HG03039 (cell line): ENCODE measurements around the gene EHHADH.
"Not testable (repeated sequence)": the region's sequence is repeated elsewhere in the genome, so short reads cannot be mapped to it uniquely, and the experiment has no call there.

Experiments
- ATAC-seq: cut with Tn5 transposase; IDR thresholded peaks from one replicate; pipeline ENCODE4 v1.9.1; 2021; ENCODE audit warnings: mild to moderate bottlenecking, moderate library complexity; ENCODE audit not compliant: unreplicated experiment

Gene EHHADH

DNA sequence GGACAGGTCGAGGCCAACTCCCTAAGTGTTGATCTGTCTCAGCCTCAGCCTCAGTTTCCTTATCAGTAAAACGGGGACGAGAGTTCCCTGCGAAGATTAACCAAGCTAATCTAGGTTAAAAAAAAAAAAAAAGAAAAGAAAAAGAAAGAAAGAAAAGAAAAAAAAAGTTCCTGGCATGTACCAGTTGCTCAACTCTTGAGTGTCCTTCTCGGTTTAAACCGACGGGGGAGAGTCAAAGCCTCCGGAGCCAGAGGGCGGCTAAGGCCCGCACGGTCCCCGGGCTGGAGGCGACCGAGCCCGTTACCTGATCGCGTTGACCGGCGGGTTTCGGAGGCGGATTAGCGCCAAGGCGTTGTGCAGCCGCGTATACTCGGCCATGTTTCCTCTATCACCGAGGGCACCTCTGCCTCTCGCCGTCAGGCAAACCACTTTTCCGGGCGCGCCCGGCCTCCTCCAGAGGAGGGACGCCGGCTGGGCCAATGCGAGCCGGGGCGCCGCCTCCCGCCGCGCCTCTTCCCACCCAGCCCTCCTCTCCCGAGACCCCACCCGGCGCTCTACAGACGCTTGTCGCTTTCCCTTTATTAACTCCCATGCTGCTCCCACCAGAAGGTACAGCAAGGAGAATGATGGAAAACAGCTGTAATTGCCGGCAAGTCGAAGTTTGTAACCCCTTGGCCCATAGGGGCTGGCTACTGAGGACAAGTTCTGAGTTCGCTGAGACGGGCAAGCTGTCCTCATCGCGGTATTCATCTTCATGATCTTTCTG, at the start of gene EHHADH:
Gene EHHADH, minus strand, starts transcription at position 405 of the 766 bp plus-strand sequence. Its CDS starts 27 bp downstream, at position 378.
- peak; percentile 78 for ATAC-seq

DNA sequence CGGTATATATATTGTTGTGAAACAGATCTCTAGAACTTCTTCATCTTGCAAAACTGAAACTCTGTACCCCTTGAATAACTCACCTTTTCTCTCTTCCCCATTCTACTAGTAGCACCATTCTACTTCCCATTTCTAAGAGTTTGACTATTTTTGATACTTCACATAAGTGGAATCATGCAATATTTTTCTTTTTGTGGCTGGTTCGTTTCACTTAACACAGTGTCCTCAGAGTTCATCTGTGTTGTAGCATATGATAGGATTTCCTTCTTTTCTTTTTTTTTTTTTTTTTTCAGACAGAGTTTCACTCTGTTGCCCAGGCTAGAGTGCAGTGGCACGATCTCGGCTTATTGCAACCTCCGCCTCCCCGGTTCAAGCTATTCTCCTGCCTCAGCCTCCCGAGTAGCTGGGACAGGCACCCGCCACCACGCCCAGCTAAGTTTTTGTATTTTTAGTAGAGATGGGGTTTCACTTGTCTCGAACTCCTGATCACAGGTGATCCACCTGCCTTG, 46.1 kb upstream of the EHHADH start:
- ATAC-seq: not testable (repeated sequence)

DNA sequence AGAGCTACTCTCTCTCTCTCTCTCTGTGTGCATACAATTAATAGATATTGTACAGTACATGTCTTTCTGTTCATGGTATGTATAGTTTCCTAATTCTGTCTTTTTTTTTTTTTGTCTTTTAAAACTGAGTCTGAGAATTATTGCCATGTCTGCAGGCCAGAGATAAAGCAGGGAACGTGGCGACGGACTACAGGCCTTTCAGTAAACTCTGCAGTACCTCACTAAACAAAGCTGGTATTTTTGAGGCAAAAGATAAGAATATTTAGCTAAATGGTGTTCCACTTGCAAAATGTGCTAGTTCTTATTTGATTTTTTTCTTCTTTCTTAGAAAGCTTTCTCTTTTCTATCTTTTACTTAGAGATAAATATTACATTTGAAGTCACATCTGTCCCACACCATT, 44.0 kb upstream of the EHHADH start:
- ATAC-seq: no peak

DNA sequence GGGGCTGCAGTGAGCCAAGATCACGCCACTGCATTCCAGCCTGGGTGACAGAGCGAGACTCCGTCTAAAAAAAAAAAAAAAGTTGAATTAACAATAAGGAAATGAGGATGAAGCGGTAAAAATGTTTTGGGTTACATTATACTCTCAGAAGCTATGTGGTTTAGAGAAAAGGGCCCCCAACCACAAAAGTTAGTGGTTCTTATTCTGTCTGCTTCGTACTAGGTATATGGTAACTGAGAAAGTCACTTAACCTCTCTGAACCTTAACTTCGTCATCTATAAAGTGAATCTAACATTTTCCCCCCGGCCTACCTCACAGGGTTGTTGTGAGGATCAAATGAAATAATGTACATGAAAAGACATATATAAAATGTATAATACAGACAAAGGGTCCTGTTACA, 38.4 kb upstream of the EHHADH start:
- ATAC-seq: no peak

DNA sequence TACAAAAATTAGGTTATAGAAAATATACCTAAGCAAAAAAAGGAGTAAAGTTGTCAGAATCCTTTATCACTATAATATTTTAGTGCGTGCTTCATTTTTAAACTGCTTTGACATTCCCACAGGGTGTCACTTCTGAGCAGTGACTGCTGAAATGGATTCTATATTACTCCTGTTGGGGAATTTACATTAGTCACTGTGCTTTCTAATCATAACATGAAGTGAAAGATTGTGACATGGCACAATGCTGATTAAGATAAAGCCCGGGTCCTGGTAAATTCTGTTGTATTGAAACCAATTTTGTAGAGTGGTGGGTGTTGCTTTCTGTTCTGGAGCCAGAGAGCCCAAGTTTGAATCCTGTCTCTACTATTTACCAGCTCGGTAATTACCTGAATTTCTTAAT, 36.4 kb upstream of the EHHADH start:
- ATAC-seq: no peak

DNA sequence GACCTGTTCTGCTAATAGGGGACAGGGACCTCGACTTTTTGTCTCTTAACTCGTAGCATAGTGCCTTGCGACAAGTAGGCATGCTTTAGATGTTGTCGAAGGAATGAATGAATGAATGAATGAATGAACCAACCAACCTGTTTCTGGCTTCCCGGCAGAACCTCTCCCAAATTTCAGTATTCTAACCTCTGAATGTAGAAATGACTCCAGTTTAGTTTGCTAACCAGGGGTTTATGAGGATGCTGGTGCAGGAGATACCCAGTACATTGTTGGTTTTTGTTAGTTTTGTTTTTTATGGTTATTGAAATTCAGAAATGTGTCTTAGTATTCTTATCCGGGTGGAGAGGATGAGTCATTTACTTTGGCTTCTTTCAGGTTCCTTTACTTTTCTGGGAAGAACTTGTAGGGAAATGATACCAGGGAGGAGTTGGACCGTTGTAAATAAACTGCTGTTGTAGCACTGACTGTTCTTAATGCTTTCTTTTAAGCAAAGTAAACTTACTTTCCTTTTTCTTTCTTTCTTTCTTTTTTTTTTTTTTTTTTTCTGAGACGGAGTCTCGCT, 29.6 kb upstream of the EHHADH start:
- ATAC-seq: no peak

DNA sequence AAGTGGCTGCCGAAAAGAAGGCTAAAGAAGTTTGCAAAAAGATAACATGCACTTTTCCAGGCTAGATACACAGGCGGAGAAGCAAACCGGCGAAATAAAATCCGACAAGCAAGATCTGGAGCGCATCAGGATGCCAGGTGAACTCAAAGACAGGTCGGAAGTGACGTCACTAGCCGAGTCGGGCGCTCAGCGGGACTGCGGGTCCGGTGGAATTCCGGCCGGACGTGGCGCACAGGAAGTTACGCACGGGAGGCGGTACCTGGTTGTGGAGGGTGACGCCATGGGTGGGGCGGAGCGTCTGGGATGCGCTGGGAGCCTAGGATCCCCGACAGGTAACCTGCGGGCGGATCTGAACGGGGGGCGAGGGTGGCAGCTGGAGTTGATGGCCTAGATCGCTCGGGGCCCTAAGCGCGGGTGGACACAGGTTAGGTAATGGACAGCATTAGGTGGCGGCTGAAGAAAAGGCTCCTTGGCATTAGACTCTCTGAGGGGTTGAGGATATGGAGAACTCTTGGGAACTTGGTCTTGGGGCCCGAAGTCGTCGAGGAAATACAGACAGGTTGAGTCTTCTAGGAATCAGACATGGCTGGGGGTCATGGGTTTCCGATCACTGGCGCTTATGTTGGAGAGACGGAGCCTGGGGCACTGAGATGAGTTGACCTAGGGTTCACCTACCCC, 29.0 kb upstream of the EHHADH start:
- ATAC-seq: peak; percentile 99

DNA sequence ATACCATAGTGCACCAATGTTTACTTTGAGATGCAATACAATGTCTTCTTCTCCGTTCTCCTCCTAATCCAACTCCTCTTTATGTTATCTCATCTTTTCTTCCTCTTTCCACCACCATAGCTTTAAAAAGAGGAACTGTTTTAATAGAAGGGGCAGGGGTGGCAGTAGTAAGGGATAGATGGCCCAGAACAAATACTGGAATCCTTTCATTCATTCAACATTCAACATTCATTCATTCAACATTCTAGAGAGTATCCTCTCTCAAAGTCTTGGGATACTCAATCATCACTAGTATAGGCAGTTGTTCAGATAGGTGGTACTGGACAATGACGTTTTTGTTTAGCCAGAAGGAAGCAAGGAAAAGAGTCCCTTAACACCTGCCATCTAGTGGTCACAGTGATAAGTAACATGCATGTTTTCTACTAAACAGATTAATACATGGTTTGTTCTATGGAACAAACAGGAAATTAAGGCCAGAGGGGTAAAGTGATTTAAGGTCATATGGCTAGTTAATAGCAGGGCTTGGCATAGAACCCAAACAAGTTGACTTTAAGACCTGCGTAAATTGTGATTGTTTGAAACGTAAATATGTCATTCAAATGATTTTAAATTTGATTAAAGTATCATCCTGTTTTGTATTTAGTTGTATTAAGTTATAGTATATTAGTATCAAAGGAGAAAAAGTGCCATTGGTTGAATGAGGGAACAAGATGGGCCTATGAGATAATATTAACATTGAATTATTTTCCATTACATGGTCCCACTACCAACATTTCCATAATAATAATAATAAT, 26.9 kb upstream of the EHHADH start:
- no peak for ATAC-seq

DNA sequence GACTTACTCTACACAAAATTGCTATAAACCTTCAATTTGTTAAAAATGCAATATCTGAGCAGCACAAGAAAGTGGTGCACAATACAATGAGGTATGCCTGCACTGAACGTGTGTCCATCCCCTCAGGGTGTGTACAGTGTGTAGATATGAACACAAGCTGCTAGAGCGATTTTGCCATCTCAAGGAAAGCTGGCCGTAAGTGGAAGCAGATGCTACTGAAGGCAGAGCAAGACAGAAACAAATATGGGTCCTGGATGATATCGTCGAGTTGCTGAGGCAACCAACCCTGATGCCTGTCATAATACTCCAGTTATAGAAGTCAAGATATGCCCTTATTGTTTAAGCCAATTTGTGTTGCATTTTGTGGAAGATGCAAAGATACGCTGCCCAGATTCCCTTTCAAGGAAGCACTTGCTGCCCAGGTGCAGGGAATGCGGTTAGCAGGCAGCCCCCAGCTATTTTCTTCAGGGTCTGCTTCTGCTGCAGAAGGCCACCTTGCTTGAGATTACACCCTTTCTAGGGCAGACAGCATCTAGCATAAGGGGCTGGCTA, 25.8 kb upstream of the EHHADH start:
- no peak for ATAC-seq

DNA sequence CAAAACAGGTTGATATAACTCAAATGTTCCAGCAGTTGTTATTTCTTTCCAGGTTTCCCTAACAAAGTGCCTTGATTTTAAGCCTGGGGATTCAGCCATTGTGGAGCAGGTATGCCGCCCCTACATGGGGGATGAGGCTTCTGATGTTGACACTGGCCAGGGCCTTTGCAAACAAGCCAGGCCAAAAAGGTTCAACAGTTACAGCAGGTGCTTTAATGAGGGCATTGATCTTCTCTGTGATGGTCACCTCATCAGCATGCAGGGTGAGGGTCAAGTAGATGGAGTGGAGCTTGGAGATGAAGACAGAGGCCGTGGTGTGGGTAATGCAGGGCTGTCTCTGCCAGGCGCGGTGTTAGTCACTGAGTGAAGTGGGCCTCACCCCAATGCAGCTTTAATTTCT, 22.6 kb upstream of the EHHADH start:
- ATAC-seq: no peak

DNA sequence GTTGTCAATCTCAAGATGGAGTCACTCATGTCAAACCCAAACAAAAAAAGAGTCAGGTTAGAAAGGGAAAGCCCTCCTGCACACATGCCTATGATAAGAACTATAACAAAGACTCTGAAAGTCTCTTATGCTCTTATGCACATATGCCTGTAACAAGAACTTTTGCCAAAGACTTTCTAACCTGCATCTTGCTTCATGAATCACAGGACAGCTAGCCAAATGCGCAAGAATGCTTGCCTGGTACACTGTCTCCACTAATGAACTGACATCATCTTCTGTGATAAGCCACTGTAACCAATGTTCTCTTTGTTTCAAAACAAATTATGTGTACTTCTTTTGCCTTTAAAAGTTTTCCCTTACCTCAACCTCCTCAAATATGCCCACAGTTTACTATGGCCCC, 18.2 kb upstream of the EHHADH start:
- ATAC-seq: no peak

DNA sequence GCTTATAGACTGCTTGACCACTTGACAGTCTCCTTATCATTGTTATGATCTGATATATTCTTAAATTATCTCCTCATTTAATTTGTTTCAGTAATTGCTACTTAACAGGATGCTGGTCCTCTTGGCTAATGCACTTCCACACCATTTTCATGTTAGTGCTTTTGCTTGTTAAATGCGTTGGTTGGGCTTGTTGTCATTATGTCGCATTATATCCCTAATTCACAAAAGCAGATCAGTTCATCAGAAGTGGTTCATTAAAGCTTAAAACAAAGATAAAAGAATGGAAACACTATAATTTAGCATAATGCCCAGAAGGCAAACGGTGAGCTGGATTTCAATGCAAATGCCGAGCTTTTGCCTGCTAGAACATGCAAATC, 17.1 kb upstream of the EHHADH start:
- ATAC-seq: no peak

DNA sequence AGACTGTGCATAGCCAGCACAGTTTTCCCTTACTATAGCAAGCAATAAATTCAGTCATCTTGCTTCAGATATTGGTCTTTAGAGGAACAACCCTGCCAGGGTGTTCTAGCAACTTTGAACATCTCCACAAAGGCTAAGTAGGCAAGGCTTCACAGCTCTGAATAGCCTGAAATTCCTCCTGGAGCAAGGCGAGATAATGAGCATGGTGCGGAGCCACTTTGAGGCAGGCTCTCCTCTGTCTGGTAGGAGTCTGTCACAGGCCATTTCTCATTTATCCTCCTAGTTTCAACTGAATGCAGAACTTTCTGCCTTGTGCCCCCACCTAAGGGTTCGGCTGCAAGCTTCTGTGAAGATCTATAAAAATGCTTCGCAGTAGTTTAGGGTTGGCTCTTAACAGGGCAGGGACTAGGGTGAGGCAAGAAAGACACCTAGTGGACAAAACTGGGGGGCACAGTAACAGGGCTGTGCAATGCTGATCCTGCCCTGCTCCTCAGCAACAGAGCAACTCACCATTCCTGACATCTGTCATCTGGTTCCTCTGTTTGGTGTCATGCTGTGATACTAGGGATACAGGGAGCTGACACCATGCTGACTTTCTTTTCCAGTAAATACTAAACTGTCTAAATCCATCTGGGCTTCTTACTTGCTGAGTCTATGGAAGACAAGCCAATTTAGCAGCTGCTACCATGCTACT, 16.6 kb upstream of the EHHADH start:
- no peak for ATAC-seq

DNA sequence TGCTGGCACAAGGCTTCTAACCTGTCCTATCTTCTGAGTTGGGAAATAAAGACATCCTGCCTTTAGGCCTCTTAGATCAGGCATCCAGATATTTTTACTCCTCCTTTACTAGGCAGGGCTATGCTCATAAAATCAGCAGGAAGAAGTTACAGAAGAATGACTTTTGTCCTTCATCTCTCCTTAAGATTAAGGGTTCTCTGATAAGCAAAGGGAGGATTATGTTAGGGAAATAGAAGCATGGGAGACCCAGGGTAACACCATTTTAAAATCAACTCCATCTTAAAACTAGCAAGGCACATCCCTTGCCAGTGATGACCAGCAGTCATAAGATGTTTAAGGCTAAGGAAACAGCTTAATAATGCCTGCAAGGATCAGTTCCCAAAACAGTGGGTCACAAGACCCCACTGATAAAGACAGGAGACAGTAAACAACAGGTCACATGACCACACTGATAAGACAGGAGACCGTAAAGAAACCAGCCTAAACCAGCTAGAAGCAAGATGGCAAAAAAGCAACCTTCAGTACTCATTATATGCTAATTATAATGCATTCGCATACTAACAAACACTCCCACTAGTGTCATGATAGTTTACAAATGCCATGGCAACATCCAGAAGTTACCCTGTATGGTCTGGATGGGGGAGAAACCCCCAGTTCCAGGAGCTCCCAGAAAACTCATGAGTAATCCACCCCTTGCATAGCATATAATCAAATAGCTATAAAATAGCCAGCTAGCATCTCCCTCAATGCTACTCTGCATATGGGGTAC, 14.5 kb upstream of the EHHADH start:
- ATAC-seq: no peak

DNA sequence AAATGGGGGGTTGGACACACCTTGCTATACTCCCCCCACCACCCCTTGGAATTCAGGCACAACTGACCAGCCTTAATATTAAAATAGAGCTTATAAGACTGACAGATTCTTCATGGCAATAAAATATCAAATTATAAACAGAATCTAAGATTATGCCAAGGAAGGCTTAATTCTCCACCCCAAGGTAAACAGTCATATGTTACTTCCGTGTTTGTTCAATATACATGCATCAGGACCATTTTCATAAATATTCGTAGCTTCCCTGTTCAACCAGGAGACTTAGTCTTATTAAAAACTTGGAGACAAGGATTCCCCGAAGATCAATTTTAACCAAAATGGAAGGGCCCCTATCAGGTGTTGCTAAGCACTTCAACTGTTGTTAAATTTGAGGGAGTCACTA, 13.3 kb upstream of the EHHADH start:
- no peak for ATAC-seq

DNA sequence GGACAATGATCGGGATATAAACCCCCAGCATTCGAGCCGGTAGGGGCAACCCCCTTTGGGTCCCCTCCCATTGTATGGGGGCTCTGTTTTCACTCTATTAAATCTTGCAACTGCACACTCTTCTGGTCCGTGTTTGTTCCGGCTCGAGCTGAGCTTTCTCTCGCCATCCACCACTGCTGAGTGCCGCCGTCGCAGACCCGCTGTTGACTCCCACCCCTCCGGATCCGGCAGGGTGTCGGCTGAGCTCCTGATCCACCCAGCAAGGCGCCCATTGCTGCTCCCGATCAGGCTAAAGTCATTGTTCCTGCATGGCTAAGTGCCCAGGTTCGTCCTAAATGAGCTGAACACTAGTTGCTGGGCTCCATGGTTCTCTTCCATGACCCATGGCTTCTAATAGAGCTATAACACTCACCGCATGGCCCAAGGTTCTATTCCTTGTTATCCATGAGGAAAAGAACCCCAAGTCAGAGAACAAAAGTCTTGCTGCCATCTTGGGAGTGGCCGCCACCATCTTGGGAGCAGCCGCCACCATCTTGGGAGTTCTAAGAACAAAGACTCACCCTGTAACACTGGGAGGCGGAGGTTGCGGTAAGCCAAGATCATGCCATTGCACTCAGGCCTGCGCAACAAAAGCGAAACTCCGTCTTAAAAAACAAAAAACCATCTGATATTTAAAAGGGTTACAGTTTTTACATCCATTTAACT, 11.2 kb upstream of the EHHADH start:
- no peak for ATAC-seq

DNA sequence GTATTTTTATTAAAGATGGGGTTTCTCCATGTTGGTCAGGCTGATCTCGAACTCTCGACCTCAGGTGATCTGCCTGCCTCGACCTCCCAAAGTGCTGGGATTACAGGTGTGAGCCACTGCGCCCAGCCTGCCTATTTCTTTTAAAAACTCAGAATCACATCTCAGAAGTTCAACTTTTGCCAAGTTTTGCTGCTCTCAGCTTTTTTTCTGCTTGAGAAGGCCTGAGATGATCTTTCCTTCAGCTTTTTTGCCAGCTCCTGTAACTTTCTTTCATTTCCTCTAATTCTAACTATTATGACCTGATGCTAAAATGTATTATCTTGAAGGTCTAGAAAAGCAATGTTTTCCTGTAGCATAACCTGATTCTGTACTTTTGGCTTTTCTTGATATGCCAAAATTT, 9.6 kb upstream of the EHHADH start:
- ATAC-seq: no peak

DNA sequence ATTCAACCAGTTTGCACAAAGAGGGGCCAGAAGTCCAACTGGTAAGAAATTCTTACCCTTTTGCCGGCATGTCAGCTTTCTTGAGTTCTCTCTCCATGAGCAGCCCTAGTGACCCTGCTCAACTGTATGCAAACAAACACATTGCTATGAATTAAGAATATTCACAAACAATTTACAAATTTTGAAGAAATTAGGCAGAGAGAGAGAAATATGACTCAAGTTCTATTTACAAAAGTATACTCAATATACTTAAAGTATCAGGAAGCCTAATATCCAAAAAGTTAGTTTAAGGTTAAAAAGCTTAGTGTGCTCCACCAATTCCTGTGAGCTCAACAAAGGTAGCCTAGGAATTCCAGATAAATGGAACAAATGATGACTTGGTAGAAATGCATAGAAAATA, 3.5 kb upstream of the EHHADH start:
- ATAC-seq: no peak

DNA sequence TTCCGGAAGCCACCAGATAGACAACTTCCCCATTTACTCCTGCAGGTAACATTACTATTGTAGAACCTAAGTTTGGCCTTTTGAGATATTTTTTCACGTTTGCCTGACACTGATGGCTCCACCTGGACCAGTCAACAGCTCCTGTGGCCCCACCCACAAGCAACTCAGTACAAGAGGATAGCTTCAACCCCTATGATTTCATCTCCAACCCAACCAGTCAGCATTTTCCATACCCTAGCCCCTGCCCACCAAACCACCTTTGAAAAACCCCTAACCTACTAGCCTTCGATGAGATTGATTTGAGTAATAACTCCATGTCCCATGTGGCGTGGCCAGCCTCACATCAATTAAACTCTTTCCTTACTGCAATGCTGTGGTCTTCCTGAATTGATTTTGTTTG, 950 bp upstream of the EHHADH start:
- no peak for ATAC-seq
